B cell (primary cell): ENCODE measurements around the gene MAP4K4. TPM values are rescaled to one million over a fixed set of nuclear protein-coding genes. Genes with fewer than 3 reads are reported as not detected.

ENCODE experiments used
- ATAC-seq: fragments of 200-7000 bp; cut with Tn5 transposase; one replicate; pipeline ENCODE4 v1.10.0; 2021; ENCODE audit warnings: low read depth, mild to moderate bottlenecking, moderate number of reproducible peaks, moderate library complexity
- CTCF ChIA-PET: fragments of 350-600 bp; sonication (Branson Sonifier 250); formaldehyde crosslinking; loops from one replicate; lab custom pipeline; 2021; ENCODE audit warnings: antibody characterized with exemption, inconsistent platforms; lab: Charles Lee
- POLR2A ChIA-PET: fragments of 350-600 bp; sonication (Branson Sonifier 250); formaldehyde crosslinking; loops from one replicate; lab custom pipeline; 2021; ENCODE audit warnings: antibody characterized with exemption; lab: Charles Lee
- DNase-seq: peaks from one replicate; pipeline ENCODE4 v3.0.0; 2013
- H2AFZ ChIP-seq: 2 replicates; pipeline ENCODE4 v1.6.1; 2012; ENCODE audit warnings: mild to moderate bottlenecking, low read depth, low read length; ENCODE audit not compliant: insufficient read depth, poor library complexity, severe bottlenecking
- H3K27ac ChIP-seq, 2 donors: 1 replicate in 1 of 2; 2 replicates in 1 of 2; pipeline ENCODE4 v1.5.1; 2012 to 2013; ENCODE audit warnings: low read length in 2 of 2, mild to moderate bottlenecking in 2 of 2, moderate library complexity in 1 of 2
- H3K27me3 ChIP-seq, 4 experiments: fragments of 200-600 bp in 1 of 4; sonication (generic) in 1 of 4; replicated peaks in 1 of 4; 1 replicate in 2 of 4; 2 replicates in 2 of 4; pipeline versions ENCODE4 v1.6.1 to v1.7.0; 2013 to 2016; ENCODE audit warnings: low read length in 3 of 4, mild to moderate bottlenecking in 2 of 4, mixed read lengths in 1 of 4, moderate library complexity in 1 of 4; ENCODE audit not compliant: insufficient read depth in 4 of 4, control insufficient read depth in 3 of 4; ENCODE audit errors: control extremely low read depth in 1 of 4
- H3K36me3 ChIP-seq, 2 experiments: replicated peaks in 1 of 2; 1 replicate in 1 of 2; 2 replicates in 1 of 2; pipeline versions ENCODE4 v1.6.1 to v1.7.1; 2013; ENCODE audit warnings: low read length in 1 of 2; ENCODE audit not compliant: insufficient read depth in 2 of 2, control insufficient read depth in 1 of 2; ENCODE audit errors: control extremely low read depth in 1 of 2, extremely low read depth in 1 of 2
- H3K4me1 ChIP-seq, 2 donors: fragments of 200-600 bp in 1 of 2; sonication (generic) in 1 of 2; 1 replicate in 1 of 2; 2 replicates in 1 of 2; pipeline versions ENCODE4 v1.5.1 to v1.6.1; 2013 to 2017; ENCODE audit warnings: low read length in 2 of 2; ENCODE audit not compliant: control insufficient read depth in 2 of 2, insufficient read depth in 2 of 2
- H3K4me2 ChIP-seq: replicated peaks from 2 replicates; pipeline ENCODE3; 2012; ENCODE audit warnings: mild to moderate bottlenecking, low read depth, low read length; ENCODE audit not compliant: poor library complexity, severe bottlenecking
- H3K4me3 ChIP-seq, 5 experiments: fragments of 200-600 bp in 1 of 5; sonication (generic) in 1 of 5; 1 replicate in 3 of 5; 2 replicates in 2 of 5; pipeline versions ENCODE4 v1.5.1 to v1.7.0; 2011 to 2016; ENCODE audit warnings: low read length in 4 of 5, mild to moderate bottlenecking in 4 of 5, low read depth in 2 of 5, control low read depth in 1 of 5, moderate library complexity in 1 of 5; ENCODE audit not compliant: insufficient read depth in 1 of 5; ENCODE audit errors: control extremely low read depth in 1 of 5, extremely low read depth in 1 of 5
- H3K79me2 ChIP-seq: fragments of 200-600 bp; sonication (generic); one replicate; pipeline ENCODE4 v1.6.0; 2016; ENCODE audit warnings: low read length; ENCODE audit not compliant: control insufficient read depth, insufficient read depth
- H3K9ac ChIP-seq: fragments of 200-600 bp; sonication (generic); 2 replicates; pipeline ENCODE4 v1.6.1; 2017; ENCODE audit warnings: mild to moderate bottlenecking, low read length, moderate library complexity
- H3K9me3 ChIP-seq, 3 donors: one replicate each; pipeline versions ENCODE4 v1.6.1 to v1.7.1; 2013; ENCODE audit warnings: low read length in 2 of 3; ENCODE audit not compliant: control insufficient read depth in 2 of 3, insufficient read depth in 1 of 3; ENCODE audit errors: control extremely low read depth in 1 of 3
- H4K20me1 ChIP-seq: 2 replicates; pipeline ENCODE4 v1.6.0; 2012; ENCODE audit warnings: mild to moderate bottlenecking, low read length; ENCODE audit not compliant: insufficient read depth, control insufficient read depth, poor library complexity, severe bottlenecking
- H3K27ac Mint-ChIP-seq: one replicate; pipeline ENCODE4 v1.8.0; 2021; ENCODE audit warnings: mixed read lengths
- H3K27me3 Mint-ChIP-seq: one replicate; pipeline ENCODE4 v1.8.0; 2021; ENCODE audit warnings: mixed read lengths
- H3K4me1 Mint-ChIP-seq: one replicate; pipeline ENCODE4 v1.8.0; 2021; ENCODE audit warnings: mixed read lengths
- H3K4me3 Mint-ChIP-seq: one replicate; pipeline ENCODE4 v1.8.0; 2021; ENCODE audit warnings: mixed read lengths
- H3K9me3 Mint-ChIP-seq: one replicate; pipeline ENCODE4 v1.8.0; 2022; ENCODE audit warnings: mixed read lengths; ENCODE audit not compliant: insufficient read depth
- EZH2 ChIP-seq: IDR thresholded peaks from 2 replicates; pipeline ENCODE4 v1.6.1; 2012; ENCODE audit warnings: borderline replicate concordance, low read depth, mild to moderate bottlenecking, moderate library complexity, low read length; ENCODE audit not compliant: insufficient read depth, poor library complexity, severe bottlenecking
- WGBS: methylation state at CpG from one replicate; pipeline ENCODE4 v1.1.5; 2013; ENCODE audit warnings: missing lambda C conversion rate; ENCODE audit not compliant: insufficient coverage; 5-methylcytosine and 5-hydroxymethylcytosine counted together
- intact Hi-C: fragments of 100-400 bp; cut with micrococcal nuclease; formaldehyde crosslinking; loops from one replicate; pipeline ENCODE4 v1.10.0; 2022
- polyA plus RNA-seq: library from polyadenylated mRNA; depleted of rRNA; stranded (reverse); fragments of >200 nt; gene quantifications from 2 replicates; pipeline ENCODE4 v1.2.3, GENCODE V29; 2012
- total RNA-seq, 2 donors: library from RNA; stranded (reverse); fragments of 120-200 nt in 1 of 2; gene quantifications; 1 replicate in 1 of 2; 2 replicates in 1 of 2; pipeline versions ENCODE4 v1.2.3 to v1.2.4, GENCODE V29; 2013 to 2022
- TF ChIP-seq, protein P1 (sequence below): fragments of 200-600 bp; IDR thresholded peaks from one replicate; pipeline ENCODE4 v1.8.0; 2022; ENCODE audit warnings: antibody characterized with exemption, mild to moderate bottlenecking

Gene MAP4K4
- total and polyA plus RNA-seq, 2 donors (not counting 1 experiment from before 2014, with no cell fraction given): 54.8 to 280 TPM

DNA sequence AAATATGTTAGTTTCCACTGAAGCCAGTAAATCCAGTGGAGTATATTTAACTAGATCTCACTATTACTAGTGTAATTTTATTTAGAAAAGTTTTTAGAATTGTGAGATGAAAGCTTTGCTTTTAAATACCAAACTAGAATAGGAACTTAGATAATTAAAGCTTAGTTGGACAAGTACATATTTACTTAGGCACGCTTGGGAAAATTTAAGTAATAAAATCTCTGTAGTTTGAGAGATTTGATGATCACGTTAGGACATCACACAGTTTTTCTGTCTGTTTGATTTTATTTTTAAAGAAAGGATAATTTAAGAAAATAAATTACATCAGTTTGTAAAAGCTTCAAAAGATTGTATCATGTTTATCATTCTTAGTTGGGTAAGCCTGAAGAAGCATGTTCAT lies 153.5 kb downstream of the MAP4K4 start:
- ATAC-seq (no peak), DNase-seq (no peak)
- WGBS: no CpG with 5 or more reads among the region's 2 CpGs
- Histone ChIP-seq H3K4me2 (no peak overlapping the region), H3K9me3 (no peaks in the 10 kb centered on the region), H3K79me2 (peaks cover 8% of the 10 kb centered on the region), H3K9ac (no peak overlapping the region), H3K4me3 (no peak overlapping the region), H2AFZ (no peak overlapping the region), H3K4me1 (no peaks in the 10 kb centered on the region), H3K36me3 (peaks cover 13 to 90% of the 10 kb centered on the region in 2 experiments), H4K20me1 (peaks cover 19% of the 10 kb centered on the region), H3K27ac (no peak overlapping the region), H3K27me3 (no peaks in the 10 kb centered on the region)
- no peak for TF ChIP-seq EZH2
- TF ChIP-seq, protein P1, sequence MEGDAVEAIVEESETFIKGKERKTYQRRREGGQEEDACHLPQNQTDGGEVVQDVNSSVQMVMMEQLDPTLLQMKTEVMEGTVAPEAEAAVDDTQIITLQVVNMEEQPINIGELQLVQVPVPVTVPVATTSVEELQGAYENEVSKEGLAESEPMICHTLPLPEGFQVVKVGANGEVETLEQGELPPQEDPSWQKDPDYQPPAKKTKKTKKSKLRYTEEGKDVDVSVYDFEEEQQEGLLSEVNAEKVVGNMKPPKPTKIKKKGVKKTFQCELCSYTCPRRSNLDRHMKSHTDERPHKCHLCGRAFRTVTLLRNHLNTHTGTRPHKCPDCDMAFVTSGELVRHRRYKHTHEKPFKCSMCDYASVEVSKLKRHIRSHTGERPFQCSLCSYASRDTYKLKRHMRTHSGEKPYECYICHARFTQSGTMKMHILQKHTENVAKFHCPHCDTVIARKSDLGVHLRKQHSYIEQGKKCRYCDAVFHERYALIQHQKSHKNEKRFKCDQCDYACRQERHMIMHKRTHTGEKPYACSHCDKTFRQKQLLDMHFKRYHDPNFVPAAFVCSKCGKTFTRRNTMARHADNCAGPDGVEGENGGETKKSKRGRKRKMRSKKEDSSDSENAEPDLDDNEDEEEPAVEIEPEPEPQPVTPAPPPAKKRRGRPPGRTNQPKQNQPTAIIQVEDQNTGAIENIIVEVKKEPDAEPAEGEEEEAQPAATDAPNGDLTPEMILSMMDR: no peak
- Mint-ChIP-seq H3K27me3 (no peaks in the 10 kb centered on the region), H3K9me3 (no peaks in the 10 kb centered on the region), H3K4me1 (peaks cover 2% of the 10 kb centered on the region), H3K4me3 (no peak overlapping the region), H3K27ac (no peak overlapping the region)
- intact Hi-C loops: no loop called here
- ChIA-PET CTCF (interaction anchor here (1.1 to 2.0 kb wide), 3 partner anchors 430 to 505 kb away, joined by 3 to 9 read pairs (median 7); no protein-coding TSS in a partner anchor), POLR2A (no interaction called here)

DNA sequence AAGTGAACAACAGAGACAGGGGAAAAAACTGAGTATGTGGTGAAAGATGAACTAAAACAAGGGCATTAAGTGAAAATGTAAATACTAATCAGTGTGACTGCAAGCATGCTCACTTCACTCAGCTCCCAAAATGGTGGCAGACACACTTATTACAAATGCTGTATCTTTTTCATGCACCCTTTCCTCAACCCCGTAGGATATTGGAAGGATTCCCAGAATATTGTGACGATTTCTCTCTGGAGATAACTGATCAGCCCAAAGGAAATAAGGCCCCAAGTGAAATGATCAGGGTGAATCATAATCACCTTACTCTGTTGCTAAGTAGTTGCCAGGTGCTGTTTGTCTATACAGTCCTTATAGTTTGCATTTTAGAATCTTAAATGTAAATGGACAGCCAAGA lies 155.3 kb downstream of the MAP4K4 start:
- H3K36me3 ChIP-seq: peaks cover 12 to 89% of the 10 kb centered on the region in 2 experiments
- H3K4me3 ChIP-seq: no peak overlapping the region
- ChIA-PET POLR2A (no interaction called here), CTCF (no interaction called here)
- no peaks in the 10 kb centered on the region for H3K4me1 Mint-ChIP-seq
- TF ChIP-seq, protein P1: no peak
- no peak for TF ChIP-seq EZH2
- H2AFZ ChIP-seq: no peak overlapping the region
- ATAC-seq (no peak), DNase-seq (no peak)
- intact Hi-C loops: no loop called here
- H3K27me3 Mint-ChIP-seq: no peaks in the 10 kb centered on the region
- H4K20me1 ChIP-seq: peaks cover 26% of the 10 kb centered on the region
- H3K4me1 ChIP-seq: no peaks in the 10 kb centered on the region
- no peaks in the 10 kb centered on the region for H3K9me3 ChIP-seq
- H3K9ac ChIP-seq: no peak overlapping the region
- H3K9me3 Mint-ChIP-seq: no peaks in the 10 kb centered on the region
- no peak overlapping the region for H3K4me2 ChIP-seq
- H3K27ac ChIP-seq: no peak overlapping the region
- WGBS: no CpG with 5 or more reads among the region's 2 CpGs
- H3K27me3 ChIP-seq: no peaks in the 10 kb centered on the region
- H3K79me2 ChIP-seq: peaks cover 13% of the 10 kb centered on the region
- H3K27ac Mint-ChIP-seq: no peak overlapping the region
- H3K4me3 Mint-ChIP-seq: no peak overlapping the region
